B cell (primary cell): ENCODE results near the gene MED22. TPM values are rescaled to one million over a fixed set of nuclear protein-coding genes. Genes with fewer than 3 reads are reported as not detected.

Source experiments
- ATAC-seq: fragments of 200-7000 bp; cut with Tn5 transposase; one replicate; pipeline ENCODE4 v1.10.0; 2021; ENCODE audit warnings: low read depth, mild to moderate bottlenecking, moderate number of reproducible peaks, moderate library complexity
- CTCF ChIA-PET: fragments of 350-600 bp; sonication (Branson Sonifier 250); formaldehyde crosslinking; loops from one replicate; lab custom pipeline; 2021; ENCODE audit warnings: antibody characterized with exemption, inconsistent platforms; lab: Charles Lee
- POLR2A ChIA-PET: fragments of 350-600 bp; sonication (Branson Sonifier 250); formaldehyde crosslinking; loops from one replicate; lab custom pipeline; 2021; ENCODE audit warnings: antibody characterized with exemption; lab: Charles Lee
- DNase-seq: peaks from one replicate; pipeline ENCODE4 v3.0.0; 2013
- H2AFZ ChIP-seq: 2 replicates; pipeline ENCODE4 v1.6.1; 2012; ENCODE audit warnings: mild to moderate bottlenecking, low read depth, low read length; ENCODE audit not compliant: insufficient read depth, poor library complexity, severe bottlenecking
- H3K27ac ChIP-seq, 2 donors: 1 replicate in 1 of 2; 2 replicates in 1 of 2; pipeline ENCODE4 v1.5.1; 2012 to 2013; ENCODE audit warnings: low read length in 2 of 2, mild to moderate bottlenecking in 2 of 2, moderate library complexity in 1 of 2
- H3K27me3 ChIP-seq, 4 experiments: fragments of 200-600 bp in 1 of 4; sonication (generic) in 1 of 4; replicated peaks in 1 of 4; 1 replicate in 2 of 4; 2 replicates in 2 of 4; pipeline versions ENCODE4 v1.6.1 to v1.7.0; 2013 to 2016; ENCODE audit warnings: low read length in 3 of 4, mild to moderate bottlenecking in 2 of 4, mixed read lengths in 1 of 4, moderate library complexity in 1 of 4; ENCODE audit not compliant: insufficient read depth in 4 of 4, control insufficient read depth in 3 of 4; ENCODE audit errors: control extremely low read depth in 1 of 4
- H3K36me3 ChIP-seq, 2 experiments: replicated peaks in 1 of 2; 1 replicate in 1 of 2; 2 replicates in 1 of 2; pipeline versions ENCODE4 v1.6.1 to v1.7.1; 2013; ENCODE audit warnings: low read length in 1 of 2; ENCODE audit not compliant: insufficient read depth in 2 of 2, control insufficient read depth in 1 of 2; ENCODE audit errors: control extremely low read depth in 1 of 2, extremely low read depth in 1 of 2
- H3K4me1 ChIP-seq, 2 donors: fragments of 200-600 bp in 1 of 2; sonication (generic) in 1 of 2; 1 replicate in 1 of 2; 2 replicates in 1 of 2; pipeline versions ENCODE4 v1.5.1 to v1.6.1; 2013 to 2017; ENCODE audit warnings: low read length in 2 of 2; ENCODE audit not compliant: control insufficient read depth in 2 of 2, insufficient read depth in 2 of 2
- H3K4me2 ChIP-seq: replicated peaks from 2 replicates; pipeline ENCODE3; 2012; ENCODE audit warnings: mild to moderate bottlenecking, low read depth, low read length; ENCODE audit not compliant: poor library complexity, severe bottlenecking
- H3K4me3 ChIP-seq, 5 experiments: fragments of 200-600 bp in 1 of 5; sonication (generic) in 1 of 5; 1 replicate in 3 of 5; 2 replicates in 2 of 5; pipeline versions ENCODE4 v1.5.1 to v1.7.0; 2011 to 2016; ENCODE audit warnings: low read length in 4 of 5, mild to moderate bottlenecking in 4 of 5, low read depth in 2 of 5, control low read depth in 1 of 5, moderate library complexity in 1 of 5; ENCODE audit not compliant: insufficient read depth in 1 of 5; ENCODE audit errors: control extremely low read depth in 1 of 5, extremely low read depth in 1 of 5
- H3K79me2 ChIP-seq: fragments of 200-600 bp; sonication (generic); one replicate; pipeline ENCODE4 v1.6.0; 2016; ENCODE audit warnings: low read length; ENCODE audit not compliant: control insufficient read depth, insufficient read depth
- H3K9ac ChIP-seq: fragments of 200-600 bp; sonication (generic); 2 replicates; pipeline ENCODE4 v1.6.1; 2017; ENCODE audit warnings: mild to moderate bottlenecking, low read length, moderate library complexity
- H3K9me3 ChIP-seq, 3 donors: one replicate each; pipeline versions ENCODE4 v1.6.1 to v1.7.1; 2013; ENCODE audit warnings: low read length in 2 of 3; ENCODE audit not compliant: control insufficient read depth in 2 of 3, insufficient read depth in 1 of 3; ENCODE audit errors: control extremely low read depth in 1 of 3
- H4K20me1 ChIP-seq: 2 replicates; pipeline ENCODE4 v1.6.0; 2012; ENCODE audit warnings: mild to moderate bottlenecking, low read length; ENCODE audit not compliant: insufficient read depth, control insufficient read depth, poor library complexity, severe bottlenecking
- H3K27ac Mint-ChIP-seq: one replicate; pipeline ENCODE4 v1.8.0; 2021; ENCODE audit warnings: mixed read lengths
- H3K27me3 Mint-ChIP-seq: one replicate; pipeline ENCODE4 v1.8.0; 2021; ENCODE audit warnings: mixed read lengths
- H3K4me1 Mint-ChIP-seq: one replicate; pipeline ENCODE4 v1.8.0; 2021; ENCODE audit warnings: mixed read lengths
- H3K4me3 Mint-ChIP-seq: one replicate; pipeline ENCODE4 v1.8.0; 2021; ENCODE audit warnings: mixed read lengths
- H3K9me3 Mint-ChIP-seq: one replicate; pipeline ENCODE4 v1.8.0; 2022; ENCODE audit warnings: mixed read lengths; ENCODE audit not compliant: insufficient read depth
- CTCF ChIP-seq: fragments of 200-600 bp; IDR thresholded peaks from one replicate; pipeline ENCODE4 v1.8.0; 2022; ENCODE audit warnings: antibody characterized with exemption, mild to moderate bottlenecking
- EZH2 ChIP-seq: IDR thresholded peaks from 2 replicates; pipeline ENCODE4 v1.6.1; 2012; ENCODE audit warnings: borderline replicate concordance, low read depth, mild to moderate bottlenecking, moderate library complexity, low read length; ENCODE audit not compliant: insufficient read depth, poor library complexity, severe bottlenecking
- WGBS: methylation state at CpG from one replicate; pipeline ENCODE4 v1.1.5; 2013; ENCODE audit warnings: missing lambda C conversion rate; ENCODE audit not compliant: insufficient coverage; 5-methylcytosine and 5-hydroxymethylcytosine counted together
- intact Hi-C: fragments of 100-400 bp; cut with micrococcal nuclease; formaldehyde crosslinking; loops from one replicate; pipeline ENCODE4 v1.10.0; 2022
- polyA plus RNA-seq: library from polyadenylated mRNA; depleted of rRNA; stranded (reverse); fragments of >200 nt; gene quantifications from 2 replicates; pipeline ENCODE4 v1.2.3, GENCODE V29; 2012
- total RNA-seq, 2 donors: library from RNA; stranded (reverse); fragments of 120-200 nt in 1 of 2; gene quantifications; 1 replicate in 1 of 2; 2 replicates in 1 of 2; pipeline versions ENCODE4 v1.2.3 to v1.2.4, GENCODE V29; 2013 to 2022

The MED22 gene
- total and polyA plus RNA-seq, 2 donors (not counting 1 experiment from before 2014, with no cell fraction given) = 44.9 to 50.4 TPM

GRCh38 chr9:133307301-133307700 lies 40.6 kb downstream of the MED22 start:
- no peak for ATAC-seq
- no peak overlapping the region for H3K4me3 Mint-ChIP-seq
- H3K9me3 Mint-ChIP-seq = no peaks in the 10 kb centered on the region
- no peaks in the 10 kb centered on the region for H3K9me3 ChIP-seq
- H4K20me1 ChIP-seq = no peaks in the 10 kb centered on the region
- H3K27me3 ChIP-seq = no peaks in the 10 kb centered on the region
- H3K27ac ChIP-seq = no peak overlapping the region
- no peak overlapping the region for H3K4me3 ChIP-seq
- H3K27me3 Mint-ChIP-seq = peaks cover 22% of the 10 kb centered on the region
- H2AFZ ChIP-seq = no peak overlapping the region
- intact Hi-C loops = no loop called here
- ChIA-PET CTCF (no interaction called here), POLR2A (interaction anchor here (0.6 kb wide), 1 partner anchor 164 kb away, joined by 5 read pairs; no protein-coding TSS in a partner anchor)
- H3K9ac ChIP-seq = no peak overlapping the region
- no peak overlapping the region for H3K4me2 ChIP-seq
- H3K79me2 ChIP-seq = no peaks in the 10 kb centered on the region
- no peaks in the 10 kb centered on the region for H3K36me3 ChIP-seq
- TF ChIP-seq EZH2 = no peak
- TF ChIP-seq CTCF = no peak
- no peak overlapping the region for H3K27ac Mint-ChIP-seq
- no peak for DNase-seq
- H3K4me1 Mint-ChIP-seq = no peaks in the 10 kb centered on the region
- no peaks in the 10 kb centered on the region for H3K4me1 ChIP-seq
- 87% methylated on average over 15 of the region's 16 CpGs for WGBS

GRCh38 chr9:133306242-133307204 lies 41.4 kb downstream of the MED22 start:
- no peak overlapping the region for H3K4me2 ChIP-seq

More at GRCh38 chr9:133306242-133307204, 41.4 kb downstream of the MED22 start:
- Histone ChIP-seq H3K4me1 (no peaks in the 10 kb centered on the region), H3K4me3 (no peak overlapping the region), H3K36me3 (no peaks in the 10 kb centered on the region), H3K27ac (no peak overlapping the region), H4K20me1 (no peaks in the 10 kb centered on the region), H3K79me2 (no peaks in the 10 kb centered on the region), H3K9ac (no peak overlapping the region), H3K9me3 (no peaks in the 10 kb centered on the region), H3K27me3 (no peaks in the 10 kb centered on the region), H2AFZ (no peak overlapping the region)
- POLR2A ChIA-PET = no interaction called here
- 83% methylated on average over 30 of the region's 31 CpGs for WGBS
- H3K4me3 Mint-ChIP-seq = no peak overlapping the region
- ATAC-seq = no peak
- no peaks in the 10 kb centered on the region for H3K9me3 Mint-ChIP-seq
- H3K27me3 Mint-ChIP-seq = peaks cover 22% of the 10 kb centered on the region
- CTCF ChIA-PET = interaction anchor here (0.8 kb wide), 1 partner anchor 19 kb away, joined by 3 read pairs; no protein-coding TSS in a partner anchor
- H3K4me1 Mint-ChIP-seq = no peaks in the 10 kb centered on the region
- no peak for DNase-seq
- TF ChIP-seq EZH2 (no peak), CTCF (no peak)
- no peak overlapping the region for H3K27ac Mint-ChIP-seq
- intact Hi-C loops = no loop called here
